GM13976 (cell line): Measurements from ENCODE around the gene ETV1.

Experiments
- DNase-seq: peaks from one replicate; pipeline ENCODE4 v3.0.0; 2012; ENCODE audit warnings: low spot score
- in situ Hi-C: fragments of 300-500 bp; cut with MboI; formaldehyde crosslinking; loops from one replicate; pipeline ENCODE4 v1.12.0; 2022; ENCODE audit warnings: low sequenced_read_pairs, mixed read lengths, inconsistent platforms; ENCODE audit not compliant: unreplicated experiment
- TF ChIP-seq, protein P1 (sequence below): IDR thresholded peaks from 2 replicates; pipeline ENCODE4 v1.5.1; 2012; ENCODE audit warnings: borderline replicate concordance, mild to moderate bottlenecking; ENCODE audit not compliant: insufficient read depth; ENCODE audit errors: extremely low read depth, missing control alignments, control extremely low read depth

The ETV1 gene

GRCh38 chr7:13910805-13911551 lies 78.5 kb downstream of the ETV1 start:
- TF ChIP-seq, protein P1, sequence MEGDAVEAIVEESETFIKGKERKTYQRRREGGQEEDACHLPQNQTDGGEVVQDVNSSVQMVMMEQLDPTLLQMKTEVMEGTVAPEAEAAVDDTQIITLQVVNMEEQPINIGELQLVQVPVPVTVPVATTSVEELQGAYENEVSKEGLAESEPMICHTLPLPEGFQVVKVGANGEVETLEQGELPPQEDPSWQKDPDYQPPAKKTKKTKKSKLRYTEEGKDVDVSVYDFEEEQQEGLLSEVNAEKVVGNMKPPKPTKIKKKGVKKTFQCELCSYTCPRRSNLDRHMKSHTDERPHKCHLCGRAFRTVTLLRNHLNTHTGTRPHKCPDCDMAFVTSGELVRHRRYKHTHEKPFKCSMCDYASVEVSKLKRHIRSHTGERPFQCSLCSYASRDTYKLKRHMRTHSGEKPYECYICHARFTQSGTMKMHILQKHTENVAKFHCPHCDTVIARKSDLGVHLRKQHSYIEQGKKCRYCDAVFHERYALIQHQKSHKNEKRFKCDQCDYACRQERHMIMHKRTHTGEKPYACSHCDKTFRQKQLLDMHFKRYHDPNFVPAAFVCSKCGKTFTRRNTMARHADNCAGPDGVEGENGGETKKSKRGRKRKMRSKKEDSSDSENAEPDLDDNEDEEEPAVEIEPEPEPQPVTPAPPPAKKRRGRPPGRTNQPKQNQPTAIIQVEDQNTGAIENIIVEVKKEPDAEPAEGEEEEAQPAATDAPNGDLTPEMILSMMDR = no peak
- no peak for DNase-seq
- in situ Hi-C loops = no loop called here

GRCh38 chr7:13908667-13909397 lies 80.6 kb downstream of the ETV1 start:
- TF ChIP-seq, protein P1 = no peak
- no peak for DNase-seq
- in situ Hi-C loops = no loop called here

DNA sequence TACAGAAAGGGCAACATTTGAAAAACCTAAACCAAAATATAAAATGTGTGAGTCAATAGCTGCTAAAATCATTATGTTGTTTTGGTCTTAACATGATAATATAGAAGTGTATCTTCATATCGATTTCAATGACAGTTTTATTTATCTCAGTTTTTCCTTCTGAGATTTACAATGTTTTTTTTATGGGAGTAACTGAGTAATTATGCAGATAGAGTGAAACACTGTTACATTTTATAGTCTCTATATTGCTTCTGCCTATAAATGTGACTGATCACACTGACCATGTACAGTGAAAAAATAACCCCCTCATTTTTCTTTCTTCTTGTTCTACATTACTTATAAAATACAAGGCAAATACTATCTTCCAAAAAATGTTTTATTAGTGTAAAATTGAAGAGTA lies 81.6 kb downstream of the ETV1 start:
- in situ Hi-C loops = no loop called here
- TF ChIP-seq, protein P1 = no peak
- DNase-seq = no peak

GRCh38 chr7:13904689-13905088 lies 84.8 kb downstream of the ETV1 start:
- DNase-seq = no peak
- in situ Hi-C loops = no loop called here
- TF ChIP-seq, protein P1 = no peak

- DNase-seq = no peak
Measured at GRCh38 chr7:13904007-13904406, 85.5 kb downstream of the ETV1 start.

GRCh38 chr7:13901577-13901976 lies 87.9 kb downstream of the ETV1 start:
- TF ChIP-seq, protein P1 = no peak
- in situ Hi-C loops = no loop called here
- DNase-seq = no peak

More at GRCh38 chr7:13904007-13904406, 85.5 kb downstream of the ETV1 start:
- TF ChIP-seq, protein P1 = no peak
- in situ Hi-C loops = no loop called here
